ENCODE data around the gene PLA1A.

The PLA1A gene

GRCh38 chr3:119625451-119626153 lies 27.9 kb downstream of the PLA1A start:
- DNase-seq = no peak
- H3K9me3 ChIP-seq (ENCODE audit: severe bottlenecking) = no peaks in the 10 kb centered on the region
- no peaks in the 10 kb centered on the region for H3K36me3 ChIP-seq
- no peak for TF ChIP-seq CTCF (IDR thresholded peaks at IDR 0.05; ENCODE audit: low read depth, low read length)
- H3K27ac ChIP-seq = no peak overlapping the region
- H3K4me3 ChIP-seq (ENCODE audit: low read depth, low read length) = no peak overlapping the region
- H3K27me3 ChIP-seq (ENCODE audit: insufficient read depth, low read depth, severe bottlenecking) = no peaks in the 10 kb centered on the region

GRCh38 chr3:119626196-119626595 lies 28.5 kb downstream of the PLA1A start:
- no peaks in the 10 kb centered on the region for H3K27me3 ChIP-seq (ENCODE audit: insufficient read depth, low read depth, severe bottlenecking)
- H3K27ac ChIP-seq = no peak overlapping the region
- no peaks in the 10 kb centered on the region for H3K36me3 ChIP-seq
- H3K9me3 ChIP-seq (ENCODE audit: severe bottlenecking) = no peaks in the 10 kb centered on the region
- DNase-seq = no peak
- no peak for TF ChIP-seq CTCF (IDR thresholded peaks at IDR 0.05; ENCODE audit: low read depth, low read length)
- no peak overlapping the region for H3K4me3 ChIP-seq (ENCODE audit: low read depth, low read length)

- Histone ChIP-seq H3K27ac (no peak overlapping the region), H3K4me3 (ENCODE audit: low read depth, low read length) (no peak overlapping the region), H3K27me3 (ENCODE audit: insufficient read depth, low read depth, severe bottlenecking) (no peaks in the 10 kb centered on the region), H3K36me3 (no peaks in the 10 kb centered on the region), H3K9me3 (ENCODE audit: severe bottlenecking) (no peaks in the 10 kb centered on the region)
- DNase-seq = no peak
- TF ChIP-seq CTCF (IDR thresholded peaks at IDR 0.05; ENCODE audit: low read depth, low read length) = no peak
Observed at GRCh38 chr3:119627461-119627860, 29.8 kb downstream of the PLA1A start.

GRCh38 chr3:119628390-119628789 lies 30.7 kb downstream of the PLA1A start:
- DNase-seq = no peak
- no peak for TF ChIP-seq CTCF (IDR thresholded peaks at IDR 0.05; ENCODE audit: low read depth, low read length)
- Histone ChIP-seq H3K36me3 (no peaks in the 10 kb centered on the region), H3K9me3 (ENCODE audit: severe bottlenecking) (no peaks in the 10 kb centered on the region), H3K27me3 (ENCODE audit: insufficient read depth, low read depth, severe bottlenecking) (no peaks in the 10 kb centered on the region), H3K27ac (no peak overlapping the region), H3K4me3 (ENCODE audit: low read depth, low read length) (no peak overlapping the region)

- no peaks in the 10 kb centered on the region for H3K27me3 ChIP-seq (ENCODE audit: insufficient read depth, low read depth, severe bottlenecking)
- H3K4me3 ChIP-seq (ENCODE audit: low read depth, low read length) = no peak overlapping the region
- no peaks in the 10 kb centered on the region for H3K36me3 ChIP-seq
- no peak for DNase-seq
- TF ChIP-seq CTCF (IDR thresholded peaks at IDR 0.05; ENCODE audit: low read depth, low read length) = no peak
- H3K27ac ChIP-seq = no peak overlapping the region
- no peaks in the 10 kb centered on the region for H3K9me3 ChIP-seq (ENCODE audit: severe bottlenecking)
Observed at GRCh38 chr3:119628816-119629445, 31.2 kb downstream of the PLA1A start.
